ENCODE measurements around the gene MTMR1. TPM values are rescaled to one million over a fixed set of nuclear protein-coding genes. Genes with fewer than 3 reads are reported as not detected.

The MTMR1 gene
- total RNA-seq, 4 donors from 2014 or later = 17.3 to 26.1 (median 21.5) TPM

DNA sequence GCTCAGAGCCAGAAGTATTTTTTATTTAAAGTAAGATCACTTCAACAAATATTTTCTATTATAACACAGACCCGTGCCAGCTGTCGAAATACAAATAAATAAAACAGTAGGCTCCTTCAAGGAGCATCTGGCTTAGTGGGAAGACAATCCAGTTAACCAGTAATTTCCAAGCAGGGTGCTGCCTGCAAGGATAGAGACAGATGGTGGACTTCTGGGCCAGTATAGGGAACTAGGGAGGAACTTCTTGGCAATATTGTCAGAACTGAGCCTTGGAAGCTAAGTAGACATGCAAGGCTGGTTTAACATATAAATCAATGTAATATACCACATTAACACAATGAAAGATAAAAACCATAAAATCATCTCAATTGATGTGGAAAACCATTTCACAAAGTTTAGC, 17.0 kb upstream of the MTMR1 start:
- Histone ChIP-seq H3K36me3 (peaks cover 0 to 3% of the 10 kb centered on the region in 2 donors), H3K27me3 (no peaks in the 10 kb centered on the region), H3K9me3 (no peaks in the 10 kb centered on the region), H3K4me3 (no peak overlapping the region), H3K4me1 (no peaks in the 10 kb centered on the region), H3K27ac (no peak overlapping the region)
- TF ChIP-seq POLR2AphosphoS5 (IDR thresholded peaks at IDR 0.05) = no peak
- no peak for TF ChIP-seq POLR2A (IDR thresholded peaks at IDR 0.05)
- TF ChIP-seq, protein P1, sequence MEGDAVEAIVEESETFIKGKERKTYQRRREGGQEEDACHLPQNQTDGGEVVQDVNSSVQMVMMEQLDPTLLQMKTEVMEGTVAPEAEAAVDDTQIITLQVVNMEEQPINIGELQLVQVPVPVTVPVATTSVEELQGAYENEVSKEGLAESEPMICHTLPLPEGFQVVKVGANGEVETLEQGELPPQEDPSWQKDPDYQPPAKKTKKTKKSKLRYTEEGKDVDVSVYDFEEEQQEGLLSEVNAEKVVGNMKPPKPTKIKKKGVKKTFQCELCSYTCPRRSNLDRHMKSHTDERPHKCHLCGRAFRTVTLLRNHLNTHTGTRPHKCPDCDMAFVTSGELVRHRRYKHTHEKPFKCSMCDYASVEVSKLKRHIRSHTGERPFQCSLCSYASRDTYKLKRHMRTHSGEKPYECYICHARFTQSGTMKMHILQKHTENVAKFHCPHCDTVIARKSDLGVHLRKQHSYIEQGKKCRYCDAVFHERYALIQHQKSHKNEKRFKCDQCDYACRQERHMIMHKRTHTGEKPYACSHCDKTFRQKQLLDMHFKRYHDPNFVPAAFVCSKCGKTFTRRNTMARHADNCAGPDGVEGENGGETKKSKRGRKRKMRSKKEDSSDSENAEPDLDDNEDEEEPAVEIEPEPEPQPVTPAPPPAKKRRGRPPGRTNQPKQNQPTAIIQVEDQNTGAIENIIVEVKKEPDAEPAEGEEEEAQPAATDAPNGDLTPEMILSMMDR (IDR thresholded peaks at IDR 0.05) = no peak
- no peak for TF ChIP-seq EP300 (IDR thresholded peaks at IDR 0.05)
- no peak for ATAC-seq
- WGBS, 2 donors (ENCODE audit: low coverage in 1 of 2) = 20 to 25% methylated on average over 1 to 2 of the region's 2 CpGs

DNA sequence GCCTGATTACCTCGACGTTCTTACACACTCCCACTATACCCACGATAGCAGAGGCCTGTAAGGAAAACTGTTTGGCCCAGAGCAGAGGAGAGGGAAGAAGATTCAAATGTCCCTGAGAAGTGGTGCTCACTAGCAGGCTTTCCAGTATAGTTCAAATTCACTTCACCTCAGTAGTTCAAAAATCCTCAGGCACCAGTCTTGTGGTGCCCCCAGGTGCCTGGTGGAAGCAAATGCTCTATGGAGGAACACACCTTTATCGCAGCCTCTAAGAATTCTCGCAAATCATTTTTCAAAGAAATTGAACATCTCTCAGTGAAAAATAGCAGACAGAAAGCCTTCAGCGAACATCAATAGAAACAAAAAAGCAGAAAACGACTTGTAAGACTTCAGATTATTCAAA, 12.2 kb upstream of the MTMR1 start:
- Histone ChIP-seq H3K4me3 (no peak overlapping the region), H3K36me3 (no peaks in the 10 kb centered on the region), H3K4me1 (no peaks in the 10 kb centered on the region), H3K9me3 (no peaks in the 10 kb centered on the region), H3K27me3 (no peaks in the 10 kb centered on the region), H3K27ac (no peak overlapping the region)
- ATAC-seq = peak; percentile 41
- TF ChIP-seq POLR2A (IDR thresholded peaks at IDR 0.05) = no peak
- TF ChIP-seq, protein P1 (IDR thresholded peaks at IDR 0.05) = peak in 1 of 4 experiments; percentile 28
- 34 to 39% methylated on average over 6 to 7 of the region's 7 CpGs for WGBS, 2 donors (ENCODE audit: low coverage in 1 of 2)

DNA sequence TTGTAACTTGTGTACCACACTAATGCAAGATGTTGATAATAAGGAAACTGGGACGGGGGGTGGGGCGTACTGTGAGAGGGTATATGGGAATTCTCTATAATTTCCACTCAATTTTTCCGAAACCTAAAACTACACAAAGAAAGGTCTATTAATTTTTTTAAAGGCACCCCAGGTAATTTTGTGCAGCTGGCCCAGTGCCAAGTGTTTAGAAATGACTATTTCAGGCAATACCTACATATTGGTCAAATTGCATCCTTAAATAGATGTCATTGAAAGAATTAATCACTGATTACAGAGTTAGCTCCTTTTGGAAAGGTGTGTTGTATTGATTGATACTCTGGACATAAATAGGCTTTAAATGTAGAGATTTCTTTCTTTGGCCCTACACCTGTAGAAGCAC, 10.1 kb upstream of the MTMR1 start:
- TF ChIP-seq POLR2A (IDR thresholded peaks at IDR 0.05) (no peak), POLR2AphosphoS5 (IDR thresholded peaks at IDR 0.05) (no peak)
- Histone ChIP-seq H3K27me3 (no peaks in the 10 kb centered on the region), H3K4me1 (no peaks in the 10 kb centered on the region), H3K4me3 (no peak overlapping the region), H3K27ac (no peak overlapping the region), H3K36me3 (no peaks in the 10 kb centered on the region), H3K9me3 (no peaks in the 10 kb centered on the region)
- ATAC-seq = no peak
- 78 to 88% methylated on average over 3 of the region's 3 CpGs for WGBS, 2 donors (ENCODE audit: low coverage in 1 of 2)

DNA sequence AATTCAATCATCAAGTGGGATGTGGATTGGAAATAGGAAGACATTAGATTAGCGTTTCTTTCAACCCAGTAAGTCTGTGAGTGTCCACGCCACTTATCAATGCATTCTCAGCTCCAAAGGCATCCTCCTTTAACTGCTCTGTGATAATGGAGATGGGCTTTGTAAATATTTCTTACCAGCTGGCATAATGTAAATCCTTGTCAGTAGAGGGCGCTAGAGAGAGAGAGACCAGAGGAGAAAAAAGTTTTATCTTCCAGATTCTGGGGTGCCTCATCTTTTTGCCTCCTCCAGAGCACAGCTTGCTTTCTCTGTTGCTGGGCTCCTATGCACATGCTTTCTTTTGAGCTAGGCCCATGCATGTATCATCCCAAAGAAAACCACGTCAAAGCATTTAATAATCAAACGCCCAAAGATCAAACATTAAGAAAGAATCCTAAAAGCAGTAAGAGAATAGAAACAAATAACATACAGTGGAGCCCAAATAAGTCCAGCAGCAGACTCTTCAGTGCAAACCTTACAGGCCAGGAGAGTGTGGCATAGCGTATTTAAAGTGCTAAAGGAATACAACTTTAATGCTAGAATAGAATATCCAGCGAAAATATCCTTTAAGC, 9.6 kb upstream of the MTMR1 start:
- H3K4me1 ChIP-seq = no peaks in the 10 kb centered on the region
- no peak overlapping the region for H3K27ac ChIP-seq
- WGBS, 2 donors (ENCODE audit: low coverage in 1 of 2) = 36 to 48% methylated on average over 5 of the region's 7 CpGs
- TF ChIP-seq POLR2A (IDR thresholded peaks at IDR 0.05) = no peak
- no peak for TF ChIP-seq EP300 (IDR thresholded peaks at IDR 0.05)
- no peak for TF ChIP-seq POLR2AphosphoS5 (IDR thresholded peaks at IDR 0.05)
- TF ChIP-seq, protein P1 (IDR thresholded peaks at IDR 0.05) = peak in 3 of 4 experiments; percentile 30 to 51 (median 36)
- H3K9me3 ChIP-seq = no peaks in the 10 kb centered on the region
- no peaks in the 10 kb centered on the region for H3K27me3 ChIP-seq
- H3K4me3 ChIP-seq = no peak overlapping the region
- ATAC-seq = no peak
- H3K36me3 ChIP-seq = no peaks in the 10 kb centered on the region

DNA sequence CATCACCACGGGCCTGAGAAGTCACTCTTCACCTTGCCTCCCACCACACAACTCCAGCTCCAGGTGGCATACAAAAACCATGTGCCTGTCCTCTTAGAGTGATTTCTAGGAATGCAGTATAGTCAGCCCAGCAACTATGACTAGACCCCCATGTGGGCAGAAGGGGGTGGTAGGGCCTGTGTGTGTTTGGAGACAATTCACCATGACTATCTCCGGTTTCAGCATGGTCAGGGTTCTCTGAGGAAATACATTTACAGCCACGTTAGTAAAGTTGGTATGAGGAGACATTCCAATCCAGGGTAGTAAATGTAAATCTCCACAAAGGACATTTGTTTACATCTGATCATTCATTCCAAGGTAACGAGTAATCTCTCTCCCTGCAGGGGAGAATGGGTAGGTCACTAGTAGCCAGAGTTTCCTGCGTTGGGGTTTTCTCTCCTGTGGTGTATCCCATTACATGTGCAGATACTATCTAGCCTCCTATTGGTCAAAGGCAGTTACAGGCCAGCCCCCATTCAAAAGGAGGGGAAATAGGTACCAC, 4.2 kb upstream of the MTMR1 start:
- Histone ChIP-seq H3K27me3 (no peaks in the 10 kb centered on the region), H3K4me1 (peaks cover 0 to 9% (median 0%) of the 10 kb centered on the region in 3 donors), H3K4me3 (no peak overlapping the region), H3K9me3 (no peaks in the 10 kb centered on the region), H3K36me3 (no peaks in the 10 kb centered on the region), H3K27ac (no peak overlapping the region)
- WGBS, 2 donors (ENCODE audit: low coverage in 1 of 2) = no CpG with 5 or more reads among the region's 5 CpGs
- TF ChIP-seq EP300 (IDR thresholded peaks at IDR 0.05) = no peak
- no peak for TF ChIP-seq POLR2AphosphoS5 (IDR thresholded peaks at IDR 0.05)
- TF ChIP-seq POLR2A (IDR thresholded peaks at IDR 0.05) = no peak
- TF ChIP-seq, protein P1 (IDR thresholded peaks at IDR 0.05) = no peak
- no peak for ATAC-seq
